SK-N-SH treated with all-trans-retinoic acid at 6 μM for 48 hours (cell line): ENCODE results near the gene GUCD1.
"Not testable (repeated sequence)": the region's sequence is repeated elsewhere in the genome, so short reads cannot be mapped to it uniquely, and the experiment has no call there.

ENCODE experiments used
- ISL1 ChIP-seq: fragments of 250-450 bp; sonication (Bioruptor Pico); IDR thresholded peaks from 2 replicates; pipeline ENCODE4 v2.1.2; 2022; ENCODE audit warnings: mild to moderate bottlenecking, moderate library complexity
- PATZ1 ChIP-seq: fragments of 250-450 bp; sonication (Bioruptor Pico); IDR thresholded peaks from 2 replicates; pipeline ENCODE4 v1.8.0; 2020; ENCODE audit warnings: mild to moderate bottlenecking, moderate library complexity, borderline replicate concordance
- ZFP3 ChIP-seq: fragments of 250-450 bp; sonication (Bioruptor Pico); IDR thresholded peaks from 2 replicates; pipeline ENCODE4 v1.5.0; 2020; ENCODE audit warnings: mild to moderate bottlenecking, moderate library complexity
- ZNF565 ChIP-seq: fragments of 450-650 bp; formaldehyde crosslinking; conservative IDR thresholded peaks from 2 replicates; pipeline ENCODE4 v1.5.0; 2020; ENCODE audit warnings: low read depth, mild to moderate bottlenecking, moderate library complexity

- TF ChIP-seq PATZ1 (CRISPR knock-in tag); ZNF565; ZFP3 (CRISPR knock-in tag); ISL1 (CRISPR knock-in tag): not testable (repeated sequence)
Observed at GRCh38 chr22:24597076-24597475, 42.1 kb upstream of the GUCD1 start.
